ENCODE data around the gene DNAJB11. TPM values are rescaled to one million over a fixed set of nuclear protein-coding genes. Genes with fewer than 3 reads are reported as not detected.

Gene DNAJB11
- total RNA-seq, 1 donor from 2014 or later = 84.3 TPM

DNA sequence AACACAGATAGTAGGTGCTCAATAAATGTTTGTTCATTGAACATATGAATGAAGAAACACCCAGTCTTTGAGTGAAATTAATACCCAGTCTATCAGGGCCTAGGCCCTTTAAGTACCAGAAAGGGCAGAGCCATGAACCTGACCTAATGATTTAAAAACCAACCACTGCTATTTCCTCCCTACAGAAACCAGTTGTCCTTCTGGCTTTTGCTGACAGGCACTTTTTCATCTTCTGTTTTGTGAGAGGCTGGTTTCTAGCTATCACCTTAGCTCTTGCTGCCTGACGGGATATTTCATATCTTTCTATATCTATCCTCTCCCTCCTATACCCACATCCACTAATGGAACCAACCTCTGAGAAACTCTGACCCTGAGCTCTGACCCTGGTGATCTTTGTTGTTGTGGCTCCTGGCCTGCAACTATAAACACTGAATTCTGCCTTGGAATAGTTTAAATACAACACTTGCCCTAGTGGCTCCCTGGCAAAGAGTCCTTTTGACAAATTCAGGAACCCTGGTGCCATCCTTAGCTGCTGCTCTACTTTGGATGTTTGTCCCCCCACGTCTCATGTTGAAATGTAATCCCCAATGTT is 38.2 kb downstream of the DNAJB11 start:
- H3K4me1 ChIP-seq (ENCODE audit: insufficient read depth, low read length) = no peaks in the 10 kb centered on the region
- no peak overlapping the region for H3K4me2 ChIP-seq (ENCODE audit: low read length)
- no peak for FAIRE-seq
- Mint-ChIP-seq H3K27me3 (ENCODE audit: low read depth, unreplicated experiment) (peaks cover 26% of the 10 kb centered on the region), H3K9me3 (ENCODE audit: unreplicated experiment) (no peaks in the 10 kb centered on the region), H3K4me1 (ENCODE audit: low read depth, unreplicated experiment) (no peaks in the 10 kb centered on the region), H3K36me3 (ENCODE audit: low read depth, unreplicated experiment) (no peaks in the 10 kb centered on the region), H3K4me3 (ENCODE audit: unreplicated experiment) (no peak overlapping the region), H3K27ac (ENCODE audit: unreplicated experiment) (no peak overlapping the region)
- no peak overlapping the region for H2AFZ ChIP-seq (ENCODE audit: low read depth, low read length)
- H4K20me1 ChIP-seq (ENCODE audit: insufficient read depth, low read length) = no peaks in the 10 kb centered on the region
- no peaks in the 10 kb centered on the region for H3K79me2 ChIP-seq (ENCODE audit: insufficient read depth, low read length)
- no peak for DNase-seq (ENCODE audit: low read depth)
- H3K9me3 ChIP-seq (ENCODE audit: insufficient read depth, low read depth, low read length) = no peaks in the 10 kb centered on the region
- TF ChIP-seq, protein P1, sequence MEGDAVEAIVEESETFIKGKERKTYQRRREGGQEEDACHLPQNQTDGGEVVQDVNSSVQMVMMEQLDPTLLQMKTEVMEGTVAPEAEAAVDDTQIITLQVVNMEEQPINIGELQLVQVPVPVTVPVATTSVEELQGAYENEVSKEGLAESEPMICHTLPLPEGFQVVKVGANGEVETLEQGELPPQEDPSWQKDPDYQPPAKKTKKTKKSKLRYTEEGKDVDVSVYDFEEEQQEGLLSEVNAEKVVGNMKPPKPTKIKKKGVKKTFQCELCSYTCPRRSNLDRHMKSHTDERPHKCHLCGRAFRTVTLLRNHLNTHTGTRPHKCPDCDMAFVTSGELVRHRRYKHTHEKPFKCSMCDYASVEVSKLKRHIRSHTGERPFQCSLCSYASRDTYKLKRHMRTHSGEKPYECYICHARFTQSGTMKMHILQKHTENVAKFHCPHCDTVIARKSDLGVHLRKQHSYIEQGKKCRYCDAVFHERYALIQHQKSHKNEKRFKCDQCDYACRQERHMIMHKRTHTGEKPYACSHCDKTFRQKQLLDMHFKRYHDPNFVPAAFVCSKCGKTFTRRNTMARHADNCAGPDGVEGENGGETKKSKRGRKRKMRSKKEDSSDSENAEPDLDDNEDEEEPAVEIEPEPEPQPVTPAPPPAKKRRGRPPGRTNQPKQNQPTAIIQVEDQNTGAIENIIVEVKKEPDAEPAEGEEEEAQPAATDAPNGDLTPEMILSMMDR (IDR thresholded peaks at IDR 0.05; ENCODE audit: insufficient read depth, low read depth, low read length) = no peak
- no peak for TF ChIP-seq EZH2 (IDR thresholded peaks at IDR 0.05; ENCODE audit: insufficient read depth, low read length)
- H3K9ac ChIP-seq (ENCODE audit: low read length) = no peak overlapping the region
- H3K4me3 ChIP-seq (ENCODE audit: insufficient read depth, low read depth, low read length) = no peak overlapping the region
- no peak overlapping the region for H3K27ac ChIP-seq (ENCODE audit: low read depth, low read length)
- peaks cover 6% of the 10 kb centered on the region for H3K27me3 ChIP-seq (ENCODE audit: insufficient read depth, low read length)
- H3K36me3 ChIP-seq (ENCODE audit: insufficient read depth, low read length) = no peaks in the 10 kb centered on the region

DNA sequence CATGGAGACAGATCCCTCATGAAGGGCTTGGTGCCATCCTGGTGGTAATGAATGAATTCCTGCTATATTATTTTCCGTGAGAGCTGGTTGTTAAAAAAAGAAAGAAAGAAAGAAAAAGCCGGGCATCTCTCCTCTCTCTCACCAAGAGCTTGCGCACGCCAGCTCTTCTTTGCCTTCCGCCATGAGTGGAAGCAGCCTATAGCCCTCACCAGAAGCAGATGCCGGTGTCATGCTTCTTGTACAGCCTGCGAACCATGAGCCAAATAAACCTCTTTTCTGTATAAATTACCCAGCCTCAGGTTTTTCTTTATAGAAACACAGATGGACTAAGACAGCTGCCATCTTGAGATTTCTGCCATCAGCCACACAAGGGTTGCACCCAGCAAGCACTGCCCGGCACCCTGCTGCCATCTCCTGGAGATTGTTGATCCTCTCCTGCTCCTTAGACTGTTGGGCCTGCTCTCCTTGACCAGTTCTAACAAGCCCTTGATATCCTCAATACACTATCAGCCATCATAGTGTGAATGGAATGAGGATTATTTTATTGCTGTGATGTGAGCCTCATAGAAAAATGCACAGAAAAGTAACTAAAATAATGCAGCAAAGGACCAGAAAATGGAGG is 38.8 kb downstream of the DNAJB11 start:
- no peak for FAIRE-seq
- Mint-ChIP-seq H3K4me3 (ENCODE audit: unreplicated experiment) (no peak overlapping the region), H3K9me3 (ENCODE audit: unreplicated experiment) (no peaks in the 10 kb centered on the region), H3K36me3 (ENCODE audit: low read depth, unreplicated experiment) (no peaks in the 10 kb centered on the region), H3K4me1 (ENCODE audit: low read depth, unreplicated experiment) (no peaks in the 10 kb centered on the region), H3K27me3 (ENCODE audit: low read depth, unreplicated experiment) (peaks cover 29% of the 10 kb centered on the region), H3K27ac (ENCODE audit: unreplicated experiment) (no peak overlapping the region)
- no peaks in the 10 kb centered on the region for H4K20me1 ChIP-seq (ENCODE audit: insufficient read depth, low read length)
- no peaks in the 10 kb centered on the region for H3K36me3 ChIP-seq (ENCODE audit: insufficient read depth, low read length)
- no peak for TF ChIP-seq EZH2 (IDR thresholded peaks at IDR 0.05; ENCODE audit: insufficient read depth, low read length)
- TF ChIP-seq, protein P1 (IDR thresholded peaks at IDR 0.05; ENCODE audit: insufficient read depth, low read depth, low read length) = no peak
- H3K9me3 ChIP-seq (ENCODE audit: insufficient read depth, low read depth, low read length) = no peaks in the 10 kb centered on the region
- no peaks in the 10 kb centered on the region for H3K79me2 ChIP-seq (ENCODE audit: insufficient read depth, low read length)
- H3K9ac ChIP-seq (ENCODE audit: low read length) = no peak overlapping the region
- H3K4me3 ChIP-seq (ENCODE audit: insufficient read depth, low read depth, low read length) = no peak overlapping the region
- no peak overlapping the region for H3K27ac ChIP-seq (ENCODE audit: low read depth, low read length)
- H3K4me2 ChIP-seq (ENCODE audit: low read length) = no peak overlapping the region
- no peak for DNase-seq (ENCODE audit: low read depth)
- no peaks in the 10 kb centered on the region for H3K4me1 ChIP-seq (ENCODE audit: insufficient read depth, low read length)
- H2AFZ ChIP-seq (ENCODE audit: low read depth, low read length) = no peak overlapping the region
- peaks cover 11% of the 10 kb centered on the region for H3K27me3 ChIP-seq (ENCODE audit: insufficient read depth, low read length)

DNA sequence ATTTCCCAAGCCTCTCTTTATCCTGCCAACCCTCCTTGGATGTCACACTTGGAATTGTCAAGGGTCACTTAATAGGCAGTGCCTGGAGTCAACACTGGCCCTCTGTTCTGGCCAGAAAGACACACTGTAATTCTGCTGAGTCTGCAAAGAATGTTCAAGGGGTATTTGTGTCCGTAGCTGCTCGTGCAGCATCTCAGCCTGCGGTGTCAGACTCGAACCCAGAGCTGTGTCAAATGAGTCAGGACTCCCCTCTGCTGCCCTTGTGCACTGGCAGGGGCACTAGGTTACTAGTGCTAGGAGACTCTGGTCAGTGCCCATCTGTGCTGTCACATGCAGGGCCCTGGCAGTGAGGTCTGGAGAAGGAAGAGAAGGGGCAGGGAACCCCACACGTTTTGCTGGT is 41.5 kb downstream of the DNAJB11 start:
- Histone ChIP-seq H3K4me3 (ENCODE audit: insufficient read depth, low read depth, low read length) (no peak overlapping the region), H3K79me2 (ENCODE audit: insufficient read depth, low read length) (no peaks in the 10 kb centered on the region), H3K27ac (ENCODE audit: low read depth, low read length) (no peak overlapping the region), H3K36me3 (ENCODE audit: insufficient read depth, low read length) (no peaks in the 10 kb centered on the region), H2AFZ (ENCODE audit: low read depth, low read length) (no peak overlapping the region), H3K9ac (ENCODE audit: low read length) (no peak overlapping the region), H3K27me3 (ENCODE audit: insufficient read depth, low read length) (peaks cover 11% of the 10 kb centered on the region), H3K4me2 (ENCODE audit: low read length) (no peak overlapping the region), H4K20me1 (ENCODE audit: insufficient read depth, low read length) (no peaks in the 10 kb centered on the region), H3K4me1 (ENCODE audit: insufficient read depth, low read length) (peaks cover under 1% of the 10 kb centered on the region), H3K9me3 (ENCODE audit: insufficient read depth, low read depth, low read length) (no peaks in the 10 kb centered on the region)
- Mint-ChIP-seq H3K9me3 (ENCODE audit: unreplicated experiment) (no peaks in the 10 kb centered on the region), H3K36me3 (ENCODE audit: low read depth, unreplicated experiment) (no peaks in the 10 kb centered on the region), H3K27me3 (ENCODE audit: low read depth, unreplicated experiment) (peaks cover 30% of the 10 kb centered on the region), H3K4me3 (ENCODE audit: unreplicated experiment) (no peak overlapping the region), H3K27ac (ENCODE audit: unreplicated experiment) (no peak overlapping the region), H3K4me1 (ENCODE audit: low read depth, unreplicated experiment) (peaks cover 2% of the 10 kb centered on the region)
- no peak for DNase-seq (ENCODE audit: low read depth)
- TF ChIP-seq, protein P1 (IDR thresholded peaks at IDR 0.05; ENCODE audit: insufficient read depth, low read depth, low read length) = no peak
- no peak for TF ChIP-seq EZH2 (IDR thresholded peaks at IDR 0.05; ENCODE audit: insufficient read depth, low read length)
- no peak for FAIRE-seq

All from astrocyte (in vitro differentiated cells and primary cell).